SK-N-DZ (cell line): ENCODE data around the gene PLA2R1.
A peak's percentile ranks its signal among the peaks of the same experiment; 100 is the strongest.

Source experiments
- DNase-seq: peaks from one replicate; pipeline ENCODE4 v3.0.0-alpha.2; 2015; ENCODE audit warnings: low spot score

PLA2R1 gene

DNA sequence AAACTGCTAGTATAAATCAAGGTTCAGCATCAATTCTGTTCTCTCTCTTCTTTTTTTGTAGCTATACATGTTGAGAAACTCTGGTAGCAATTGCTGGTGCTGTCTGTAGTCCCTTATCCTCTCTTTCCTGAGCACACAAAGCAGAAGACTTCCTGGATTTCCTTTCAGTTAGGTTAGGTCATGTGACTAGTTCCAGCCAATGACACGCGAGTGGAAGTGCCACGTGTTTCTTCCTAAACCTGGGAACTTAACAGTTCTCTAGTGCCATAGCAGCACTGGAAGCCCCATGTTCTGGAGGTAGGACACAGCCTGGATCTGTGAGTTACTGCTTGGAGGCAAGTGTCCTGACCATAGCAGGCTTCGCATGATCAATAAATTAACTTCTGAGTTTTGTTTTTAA lies 125.9 kb downstream of the PLA2R1 start:
- DNase-seq: peak; percentile 15

DNA sequence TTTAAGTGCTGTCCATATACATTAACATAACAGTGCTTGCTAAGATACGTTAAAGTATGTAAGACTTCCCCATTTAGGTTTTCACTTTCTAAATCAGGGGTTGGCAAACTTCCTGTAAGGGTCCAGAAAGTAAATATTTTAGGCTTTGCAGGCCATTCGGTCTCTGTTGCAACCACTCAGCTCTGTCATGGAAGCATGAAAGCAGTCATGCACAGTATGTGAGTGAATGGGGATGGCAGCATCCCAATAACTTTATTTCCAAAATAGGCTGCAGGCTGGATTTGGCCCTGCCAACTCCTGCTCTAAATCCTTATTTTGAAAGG lies 128.7 kb downstream of the PLA2R1 start:
- no peak for DNase-seq

DNA sequence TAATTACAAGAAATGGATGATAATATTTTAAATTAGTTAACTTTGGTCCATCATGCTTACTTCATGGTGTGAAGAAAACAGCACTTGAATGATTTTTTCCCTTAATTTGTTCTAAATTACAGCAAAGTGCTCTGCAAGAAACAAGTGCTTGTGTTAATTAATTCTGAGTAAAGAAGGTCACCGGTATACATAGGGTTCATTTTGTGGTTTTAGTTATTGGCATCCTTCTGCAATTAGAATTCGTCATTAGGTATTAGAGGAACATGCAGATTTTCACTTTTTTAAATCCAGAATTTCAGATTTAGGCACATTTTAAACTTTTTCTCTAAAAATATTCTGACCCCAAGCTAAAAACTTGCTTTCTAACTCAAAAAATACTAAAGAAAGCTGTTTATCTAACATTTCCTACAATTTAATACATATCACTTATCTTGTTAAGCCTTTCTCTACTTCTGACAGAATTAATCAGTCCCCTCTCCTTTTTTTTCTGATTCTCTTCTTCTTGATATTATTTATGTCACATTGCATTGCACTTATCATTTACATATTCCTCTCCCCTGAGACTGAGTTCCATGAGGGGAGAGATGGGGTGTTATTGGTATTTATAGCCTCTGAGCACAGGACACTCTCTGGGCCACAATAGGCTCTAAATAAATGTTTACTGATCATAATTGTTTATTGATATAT lies 129.2 kb downstream of the PLA2R1 start:
- no peak for DNase-seq

DNA sequence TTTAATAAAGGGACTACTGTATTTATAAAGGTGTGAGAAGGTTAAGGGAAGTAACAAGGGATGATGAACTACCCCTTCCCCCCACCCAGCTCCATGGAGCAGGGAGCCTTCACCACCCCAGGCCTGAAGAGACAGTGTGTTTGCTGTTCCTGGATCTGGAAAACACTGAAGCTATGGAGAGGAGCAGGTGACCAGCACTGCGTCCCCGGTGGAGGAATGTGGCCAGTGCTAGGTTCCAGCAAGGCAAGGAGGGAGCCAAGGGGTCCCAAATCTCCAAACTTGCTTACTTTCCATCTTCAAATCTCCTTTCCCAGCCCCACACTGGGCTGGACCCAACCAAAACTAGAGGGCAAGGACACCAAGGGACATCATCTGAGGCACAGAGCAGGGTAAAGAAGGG lies 135.7 kb downstream of the PLA2R1 start:
- no peak for DNase-seq

- DNase-seq: no peak
Measured at GRCh38 chr2:159925975-159926374, 136.4 kb downstream of the PLA2R1 start.

DNA sequence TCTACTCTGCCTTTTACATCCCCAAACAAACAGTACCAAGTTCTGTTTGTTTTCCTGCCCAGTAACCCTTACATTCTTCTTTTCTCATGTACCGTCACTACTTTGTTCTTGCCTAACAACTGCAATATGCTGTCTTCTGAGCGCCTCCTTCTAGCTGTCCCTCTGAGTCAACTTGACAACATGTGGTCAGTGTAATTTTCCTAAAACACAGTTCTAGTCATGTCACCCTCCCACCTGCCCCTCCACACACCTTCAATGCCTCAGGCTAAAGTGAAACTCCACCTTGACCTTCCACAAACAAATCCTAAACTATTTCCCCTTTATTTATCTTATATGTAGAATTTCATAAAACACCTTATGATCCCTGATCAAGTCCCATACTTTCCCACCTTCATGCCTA lies 139.9 kb downstream of the PLA2R1 start:
- DNase-seq: no peak

DNA sequence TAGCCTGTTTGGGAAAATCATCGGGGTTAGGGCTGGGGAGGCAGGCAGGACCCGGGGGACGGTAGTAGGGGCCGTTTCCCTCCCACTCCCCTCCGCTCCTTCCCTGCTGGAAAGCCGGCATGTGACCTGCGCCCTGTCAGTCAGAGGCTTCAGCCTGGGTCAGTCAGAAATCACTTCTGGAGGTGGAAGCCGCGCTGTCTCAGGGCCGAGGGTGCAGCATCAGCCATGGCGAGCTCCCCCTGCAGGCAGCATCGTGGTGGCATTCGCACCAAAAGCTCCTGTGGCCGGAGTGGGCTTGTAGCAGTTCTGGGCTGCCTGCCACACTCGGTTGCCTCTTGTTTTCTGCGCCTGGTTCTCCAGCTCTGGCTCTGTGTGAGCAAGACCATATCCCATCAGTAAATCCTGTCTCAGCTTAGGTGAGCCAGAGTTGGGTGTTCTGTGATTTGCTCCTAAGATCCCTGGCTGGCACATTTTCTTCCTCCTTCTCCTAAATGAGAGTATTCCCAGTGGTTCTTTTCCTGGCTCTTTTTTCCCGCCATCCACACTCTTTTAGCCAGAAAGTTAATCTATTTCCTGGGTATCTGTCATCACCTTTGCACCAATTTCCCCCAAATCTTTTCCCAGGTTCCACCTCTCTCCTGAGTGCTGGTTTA lies 140.5 kb downstream of the PLA2R1 start:
- peak; percentile 66 for DNase-seq

GRCh38 chr2:159916511-159916910 lies 145.9 kb downstream of the PLA2R1 start:
- no peak for DNase-seq

GRCh38 chr2:159913900-159914299 lies 148.5 kb downstream of the PLA2R1 start:
- no peak for DNase-seq

- DNase-seq: no peak
Measured at GRCh38 chr2:159912580-159912979, 149.8 kb downstream of the PLA2R1 start.

DNA sequence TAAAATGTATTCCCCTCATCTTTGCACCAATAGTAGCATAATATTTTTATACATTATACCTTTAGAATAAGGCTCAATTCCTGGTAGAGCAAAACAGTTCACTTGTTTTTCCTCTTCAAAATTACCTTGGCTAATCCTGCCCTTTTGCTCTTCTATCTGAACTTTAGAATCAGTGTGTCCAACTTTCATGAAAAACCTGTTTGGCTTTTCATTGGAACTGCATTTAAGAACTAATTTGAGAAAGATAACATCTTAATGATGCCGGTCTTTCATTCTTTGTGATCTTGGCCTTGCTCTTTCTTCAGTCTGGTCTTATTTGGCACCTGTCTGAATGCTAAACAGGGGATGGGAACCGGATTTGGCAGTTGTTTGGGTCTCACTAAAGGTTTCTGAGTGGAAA lies 151.5 kb downstream of the PLA2R1 start:
- DNase-seq: no peak

- DNase-seq: no peak
Measured at GRCh38 chr2:159908623-159909022, 153.8 kb downstream of the PLA2R1 start.

- no peak for DNase-seq
Measured at GRCh38 chr2:159907909-159908308, 154.5 kb downstream of the PLA2R1 start.

DNA sequence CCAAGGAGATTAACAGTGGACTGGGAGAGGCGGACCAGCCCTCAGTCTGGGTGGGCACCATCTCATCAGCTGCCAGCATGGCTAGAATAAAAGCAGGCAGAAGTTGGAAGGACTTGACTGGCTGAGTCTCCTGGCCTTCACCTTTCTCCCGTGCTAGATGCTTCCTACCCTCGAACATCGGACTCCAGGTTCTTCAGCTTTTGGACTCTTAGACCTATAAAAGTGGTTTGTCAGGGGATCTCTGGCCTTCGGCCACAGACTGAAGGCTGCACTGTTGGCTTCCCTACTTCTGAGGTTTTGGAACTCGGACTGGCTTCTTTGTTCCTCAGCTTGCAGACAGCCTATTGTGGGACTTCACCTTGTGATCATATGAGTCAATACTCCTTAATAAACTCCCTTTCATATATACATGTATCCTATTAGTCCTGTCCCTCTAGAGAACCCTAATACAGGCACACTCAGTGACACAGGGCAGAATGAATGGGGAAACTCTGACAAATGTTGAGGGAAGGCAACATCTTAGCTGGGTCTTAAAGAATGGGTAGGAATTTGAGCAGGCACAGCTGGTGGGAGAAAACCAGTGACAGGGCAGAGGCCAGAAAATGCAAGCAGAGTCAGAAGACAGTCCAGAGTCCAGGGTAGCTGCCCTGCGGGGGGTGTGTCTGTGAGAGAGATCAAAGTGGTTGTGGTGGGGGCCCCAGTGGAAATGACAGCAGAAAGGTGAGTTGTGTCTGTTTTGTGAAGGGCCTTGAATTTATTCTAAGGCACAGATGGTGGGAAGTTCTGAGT lies 156.3 kb downstream of the PLA2R1 start:
- no peak for DNase-seq

DNA sequence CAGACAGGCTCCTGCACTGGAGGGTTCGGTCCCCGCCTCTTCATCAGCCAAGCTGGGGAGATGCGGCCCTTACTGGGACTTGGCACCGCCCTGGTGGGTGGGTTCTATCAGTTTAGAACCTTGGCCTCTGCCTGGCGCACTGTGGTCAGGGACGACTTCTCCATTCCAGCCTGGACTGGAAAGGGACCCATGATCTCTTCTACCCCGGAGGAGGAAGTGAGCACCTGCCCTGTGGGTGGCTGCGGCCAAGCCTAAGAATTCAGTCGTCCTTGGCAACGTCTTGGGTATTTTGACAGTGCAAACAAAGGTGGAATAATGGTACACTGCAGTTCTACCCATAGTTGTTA lies 157.5 kb downstream of the PLA2R1 start:
- no peak for DNase-seq

DNA sequence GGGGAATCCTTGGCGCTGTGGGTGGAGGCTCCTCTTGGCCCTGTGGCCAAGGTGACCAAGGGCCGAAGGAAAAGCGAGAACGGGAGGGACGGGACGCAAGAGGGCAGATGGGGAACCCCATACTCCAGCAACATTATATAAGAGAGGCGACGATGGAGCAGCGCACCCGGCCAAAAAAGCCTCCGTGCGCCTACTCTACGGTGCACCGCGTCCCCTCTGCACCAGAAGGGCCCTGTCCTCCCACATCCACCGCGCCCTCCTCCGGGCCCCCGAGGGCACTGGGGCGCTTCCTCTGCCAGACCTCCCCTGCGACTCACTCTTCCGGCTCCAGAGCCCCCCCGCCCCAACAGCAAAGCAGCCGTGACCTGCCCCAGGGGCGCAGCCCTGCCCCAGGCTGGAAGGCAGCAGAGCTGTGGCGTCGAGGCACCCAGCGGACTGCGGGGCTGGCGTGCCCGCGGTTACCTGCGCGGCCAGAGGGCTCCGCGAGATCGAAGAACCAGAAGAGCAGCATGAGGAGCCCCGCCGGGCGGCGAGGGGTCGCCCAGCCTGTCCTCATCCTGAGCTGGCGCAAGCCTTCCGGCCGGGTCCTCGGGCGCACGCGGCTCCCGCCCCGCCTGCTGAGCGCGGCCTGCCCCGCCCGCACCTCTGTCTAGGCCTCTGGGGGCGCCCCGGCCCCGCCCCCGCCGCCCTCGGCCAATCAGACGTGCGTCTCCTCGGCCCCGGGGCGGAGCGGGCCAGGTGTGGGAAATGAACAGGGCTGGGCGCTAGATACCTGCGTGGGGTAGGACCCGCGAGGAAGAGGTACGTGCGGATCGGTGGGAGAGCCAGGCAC lies 158.1 kb downstream of the PLA2R1 start, which contains the start of gene LY75:
Gene LY75, minus strand, starts transcription at position 630 of the 832 bp plus-strand sequence.
- no peak for DNase-seq

GRCh38 chr2:159903443-159904126 lies 158.8 kb downstream of the PLA2R1 start:
- DNase-seq: no peak

GRCh38 chr2:159902722-159903121 lies 159.7 kb downstream of the PLA2R1 start:
- DNase-seq: no peak

- no peak for DNase-seq
Measured at GRCh38 chr2:159900343-159900742, 162.1 kb downstream of the PLA2R1 start.

DNA sequence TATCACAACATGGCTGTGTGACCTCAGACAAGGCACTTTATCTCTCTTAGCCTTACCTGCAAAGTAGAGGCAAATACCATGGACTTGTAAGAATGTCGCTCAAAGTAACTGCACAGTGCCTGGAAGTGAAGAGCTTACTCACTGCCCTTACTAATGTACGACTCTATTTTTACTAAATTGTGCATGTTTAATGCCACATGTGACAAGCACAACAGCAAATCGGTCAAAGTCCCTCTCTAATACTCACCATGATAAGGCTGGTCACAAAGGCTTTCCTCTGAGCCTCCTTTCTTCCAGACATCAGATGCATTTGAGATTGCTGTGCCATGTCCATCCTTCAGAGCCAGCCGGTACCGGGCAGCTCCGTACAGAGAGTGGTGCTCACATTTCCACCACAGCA lies 164.0 kb downstream of the PLA2R1 start:
- DNase-seq: no peak

- DNase-seq: no peak
Measured at GRCh38 chr2:159897720-159898119, 164.7 kb downstream of the PLA2R1 start.
